ENCODE data around the gene CNTNAP2.

Gene CNTNAP2

DNA sequence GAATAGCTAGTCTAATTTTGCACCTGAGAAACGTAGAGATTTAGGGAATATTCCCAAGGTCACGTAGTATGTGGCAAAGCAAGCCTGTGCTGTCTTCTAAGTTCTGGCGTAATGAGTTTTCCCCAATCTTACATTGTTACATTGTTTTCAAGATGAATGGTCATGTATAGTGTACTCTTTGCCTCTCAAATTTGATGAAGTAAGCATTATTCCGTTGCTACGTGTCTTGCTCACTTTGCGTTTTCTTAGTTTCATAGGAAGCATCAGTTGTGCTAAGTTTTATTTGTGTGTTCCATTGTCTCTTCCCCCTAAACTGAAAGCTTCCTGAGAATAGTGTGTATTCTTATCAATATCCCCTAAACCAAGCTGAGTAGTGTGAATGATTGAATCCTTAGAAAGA lies 1836.3 kb downstream of the CNTNAP2 start:
- DNase-seq (ENCODE audit: low spot score), result no peak

DNA sequence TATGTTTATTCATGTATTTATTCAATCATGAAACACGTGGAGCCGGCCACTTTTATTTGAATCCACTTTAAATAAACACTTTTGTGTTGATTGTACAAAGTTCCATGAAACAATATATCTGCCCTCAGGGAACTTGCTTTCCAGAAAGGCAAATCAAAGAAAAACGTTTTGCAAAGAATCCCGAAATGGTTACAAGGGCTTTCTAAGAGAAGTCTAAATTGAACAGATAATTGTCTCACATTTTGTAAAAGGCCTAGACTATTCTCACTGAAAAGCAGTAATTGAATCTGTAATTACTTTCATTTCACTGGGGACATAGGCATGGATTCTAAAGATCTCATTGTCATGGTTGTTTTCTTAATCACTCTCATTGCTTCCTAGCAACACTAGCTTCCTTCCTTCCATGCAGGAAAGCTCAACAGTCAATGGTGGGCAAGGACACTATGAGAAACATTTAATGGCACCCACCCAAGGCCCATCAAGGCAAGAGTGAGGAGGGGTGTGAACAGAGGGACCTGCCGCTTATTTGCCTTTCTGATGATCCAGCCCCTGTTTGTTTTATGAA lies 1851.5 kb downstream of the CNTNAP2 start:
- DNase-seq (ENCODE audit: low spot score), result no peak

DNA sequence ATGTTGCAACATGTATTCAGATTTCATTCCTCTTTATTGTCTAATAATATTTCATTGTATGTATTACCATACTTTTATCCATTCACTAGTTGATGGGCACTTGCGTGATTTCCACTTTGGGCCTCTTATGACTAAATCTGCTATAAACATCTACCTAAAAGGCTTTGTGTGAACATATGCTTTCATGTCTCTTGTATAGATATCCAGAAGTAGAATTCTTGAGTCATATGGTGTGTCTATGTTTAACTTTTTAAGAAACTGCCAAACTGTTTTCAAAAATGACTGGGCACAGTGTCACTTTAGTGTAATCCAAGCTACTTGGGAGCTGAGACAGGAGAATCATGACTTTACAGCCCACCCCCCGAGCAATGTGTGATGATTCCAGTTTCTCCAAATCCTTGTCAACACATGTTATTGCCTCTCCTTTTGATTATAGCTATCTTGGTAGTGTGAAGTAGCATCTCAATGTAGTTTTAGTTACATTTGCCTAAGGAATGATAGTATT lies 1855.1 kb downstream of the CNTNAP2 start:
- DNase-seq (ENCODE audit: low spot score), result no peak

DNA sequence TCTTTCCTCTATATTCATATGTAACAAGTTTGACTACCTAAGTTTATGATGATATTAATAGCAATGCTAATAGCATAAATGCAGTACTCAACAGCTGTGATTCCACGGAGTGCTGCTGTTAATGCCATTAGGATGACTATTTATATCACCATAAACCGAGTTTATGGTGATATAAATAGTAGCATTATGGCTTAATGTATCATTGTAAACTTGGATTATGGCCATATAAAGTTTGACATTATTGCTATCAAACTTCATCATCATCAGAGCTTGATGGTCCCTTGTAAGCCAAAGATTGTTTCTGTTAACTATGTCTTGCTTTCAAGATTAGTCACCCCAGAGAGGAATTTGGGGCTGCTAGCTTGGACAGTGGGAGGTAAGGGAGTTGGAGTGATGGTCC lies 1861.6 kb downstream of the CNTNAP2 start:
- DNase-seq (ENCODE audit: low spot score), result no peak

DNA sequence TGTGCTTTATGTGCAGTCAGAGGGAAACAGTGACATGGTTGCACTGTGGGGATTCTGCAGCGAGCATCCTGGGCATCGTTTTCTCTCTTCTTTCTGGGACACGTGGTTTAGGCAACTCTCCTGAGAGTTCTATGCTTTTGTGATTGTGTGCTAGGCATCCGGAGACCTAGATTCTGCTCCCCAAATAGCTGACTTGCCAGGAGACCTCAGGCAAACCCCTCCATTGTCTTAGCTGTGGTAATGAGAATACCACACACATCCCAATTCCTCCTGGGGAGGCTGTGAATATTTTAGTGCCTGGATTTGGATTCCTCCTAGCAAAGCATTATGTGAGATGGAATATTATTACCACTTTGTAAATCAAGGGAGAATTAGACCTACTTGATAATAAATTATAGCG lies 1862.0 kb downstream of the CNTNAP2 start:
- DNase-seq (ENCODE audit: low spot score), result no peak

DNA sequence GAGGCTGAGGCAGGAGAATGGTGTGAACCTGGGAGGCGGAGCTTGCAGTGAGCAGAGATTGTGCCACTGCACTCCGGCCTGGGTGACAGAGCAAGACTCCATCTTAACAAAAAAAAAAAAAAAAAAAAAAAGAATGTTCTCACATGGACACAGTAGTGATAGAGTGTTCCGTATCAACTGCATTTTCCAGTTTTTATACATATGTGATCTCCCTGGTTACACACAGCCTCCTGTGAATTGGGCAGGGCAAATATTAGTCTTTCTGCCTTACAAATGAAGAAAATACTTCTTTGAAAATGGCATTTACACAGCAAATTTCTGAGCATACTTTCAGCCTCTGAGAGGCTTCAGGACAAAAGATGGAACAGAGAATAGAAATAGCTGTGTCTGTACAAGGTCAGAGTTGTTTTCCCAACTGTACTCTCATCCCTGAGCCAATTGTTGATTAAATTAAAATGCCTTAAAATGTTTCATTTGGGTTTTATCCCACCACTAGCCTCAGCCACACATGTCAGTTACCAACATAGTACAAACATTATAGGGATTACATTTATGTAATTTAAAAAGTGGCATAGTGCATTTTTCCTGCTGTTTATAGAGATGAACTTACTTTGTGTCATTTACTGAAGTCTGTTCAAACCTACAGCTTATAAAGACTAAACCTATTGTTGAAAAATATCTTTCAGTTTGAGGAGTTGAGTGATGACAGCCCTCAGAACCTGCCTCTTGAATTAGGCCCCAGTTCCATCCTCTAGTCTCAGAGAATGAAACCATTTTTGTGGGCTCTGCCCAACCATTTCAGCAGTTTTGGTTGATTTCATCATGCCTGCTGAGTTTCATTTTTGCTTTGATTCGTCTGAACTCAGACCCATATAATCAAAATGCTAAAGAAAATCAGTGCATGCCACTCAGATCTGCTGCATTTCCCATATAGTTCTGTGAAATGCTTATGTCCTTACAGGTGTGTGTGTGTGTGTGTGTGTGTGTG lies 1864.5 kb downstream of the CNTNAP2 start:
- no peak for DNase-seq (ENCODE audit: low spot score)

DNA sequence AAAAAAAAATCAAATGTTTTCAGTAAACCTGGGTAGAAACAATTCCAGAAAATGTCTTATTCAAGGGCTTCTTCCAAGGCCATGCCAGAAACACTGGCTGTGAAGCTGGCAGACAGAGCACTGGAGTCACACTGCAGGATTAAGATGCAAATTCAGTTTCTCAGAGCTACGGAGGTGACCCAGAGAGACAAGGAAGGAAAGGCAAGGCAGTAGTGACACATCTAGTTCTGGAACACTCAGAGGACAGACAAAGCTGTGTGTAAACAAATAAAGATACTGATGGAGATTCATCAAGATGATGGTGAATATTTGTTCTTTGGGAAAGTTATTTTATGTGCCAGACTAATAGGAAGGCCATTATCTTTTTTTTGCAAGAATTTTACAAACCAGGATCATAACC lies 1865.7 kb downstream of the CNTNAP2 start:
- no peak for DNase-seq (ENCODE audit: low spot score)

DNA sequence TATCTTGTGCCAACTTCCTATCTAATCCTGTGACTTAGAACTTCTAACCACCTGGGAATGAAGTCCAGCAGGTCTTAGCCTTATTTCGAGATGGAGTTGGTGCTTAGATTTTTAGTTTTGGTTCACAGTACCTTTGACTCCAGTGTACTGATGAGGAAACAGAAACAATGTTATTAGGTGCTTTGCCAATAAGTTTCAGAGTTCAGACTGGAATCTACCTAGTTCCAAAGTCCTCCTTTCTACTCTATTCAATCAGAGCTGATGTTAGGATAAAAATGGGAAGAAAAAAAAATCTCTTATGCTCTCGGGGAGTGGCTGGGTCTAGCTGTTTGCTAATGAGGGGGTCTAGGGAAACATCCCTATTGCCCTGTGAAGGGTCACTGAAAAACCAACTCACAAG lies 1867.7 kb downstream of the CNTNAP2 start:
- DNase-seq (ENCODE audit: low spot score), result no peak

DNA sequence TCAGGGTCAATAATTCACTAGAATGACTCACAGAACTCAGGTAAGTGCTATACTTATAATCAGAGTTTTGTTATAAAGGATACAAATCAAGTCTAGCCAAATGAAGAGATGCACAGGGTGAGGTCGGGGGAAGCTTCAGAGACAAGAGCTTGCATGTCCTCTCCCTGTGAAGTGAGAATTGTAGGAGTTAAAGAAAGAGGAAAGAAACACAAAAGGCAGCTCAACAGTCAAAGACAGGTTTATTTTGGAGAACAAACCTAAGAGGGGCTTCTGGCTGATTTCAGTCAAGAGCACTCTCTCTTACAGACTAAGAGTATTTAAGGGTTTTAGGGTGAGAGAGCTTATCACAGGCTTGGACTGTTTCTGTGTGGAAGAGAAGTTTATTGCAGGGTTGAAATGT lies 1873.5 kb downstream of the CNTNAP2 start:
- DNase-seq (ENCODE audit: low spot score), result no peak

DNA sequence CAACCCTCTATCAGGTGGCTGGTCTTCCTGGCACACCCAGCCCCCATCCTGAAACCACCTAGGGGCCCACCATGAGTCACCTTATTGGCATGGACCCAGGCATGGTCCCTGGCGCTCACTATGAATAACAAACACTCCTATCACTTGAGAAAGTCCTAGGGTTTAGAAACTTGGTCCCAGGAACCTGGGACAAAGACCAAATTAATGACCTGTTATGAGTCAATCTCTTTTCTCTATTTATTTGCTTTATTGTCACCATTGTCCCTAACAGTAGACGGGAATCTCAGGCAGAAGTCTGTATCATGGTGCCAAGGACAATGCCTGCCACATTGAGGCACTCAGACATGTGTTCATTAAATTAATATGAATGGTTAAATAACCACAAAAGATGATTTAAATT lies 1874.3 kb downstream of the CNTNAP2 start:
- no peak for DNase-seq (ENCODE audit: low spot score)

DNA sequence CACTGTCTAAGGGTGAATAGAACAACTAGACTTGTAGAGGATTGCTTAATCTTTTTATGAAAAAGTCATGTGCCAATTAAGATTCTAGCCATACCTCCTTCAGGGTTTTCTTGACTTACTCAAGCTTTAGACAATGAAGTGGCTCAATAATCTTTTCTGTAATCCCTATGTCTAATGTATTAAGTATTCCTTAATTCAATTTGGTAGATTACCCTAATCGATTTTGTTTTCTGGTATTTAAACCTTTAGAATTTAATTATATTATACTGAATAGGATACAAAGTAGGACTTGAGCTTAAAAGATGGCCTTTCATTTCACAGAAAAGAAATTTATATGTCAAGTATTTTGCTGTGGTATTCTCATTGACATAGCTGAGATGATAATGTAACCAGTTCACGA lies 1876.1 kb downstream of the CNTNAP2 start:
- DNase-seq (ENCODE audit: low spot score), result no peak

DNA sequence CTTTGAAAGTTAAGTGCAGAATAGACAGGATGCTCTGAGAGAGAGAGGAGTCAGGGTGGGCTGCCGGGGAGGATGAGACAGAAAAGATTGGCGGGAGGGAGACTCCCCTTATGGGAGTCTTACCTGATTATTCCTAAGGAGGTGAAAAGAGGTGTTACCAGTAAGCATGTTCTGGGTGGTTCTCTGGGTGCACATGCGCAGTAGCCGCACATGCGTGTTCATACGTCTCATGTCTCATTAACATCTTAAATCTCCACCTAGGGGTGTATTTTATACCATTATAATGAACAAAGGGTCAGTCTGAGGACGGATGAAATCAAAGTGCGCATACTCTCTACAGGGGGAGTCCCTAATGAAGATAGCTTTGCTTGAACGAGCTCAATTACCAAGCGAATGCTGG lies 1881.0 kb downstream of the CNTNAP2 start:
- no peak for DNase-seq (ENCODE audit: low spot score)

DNA sequence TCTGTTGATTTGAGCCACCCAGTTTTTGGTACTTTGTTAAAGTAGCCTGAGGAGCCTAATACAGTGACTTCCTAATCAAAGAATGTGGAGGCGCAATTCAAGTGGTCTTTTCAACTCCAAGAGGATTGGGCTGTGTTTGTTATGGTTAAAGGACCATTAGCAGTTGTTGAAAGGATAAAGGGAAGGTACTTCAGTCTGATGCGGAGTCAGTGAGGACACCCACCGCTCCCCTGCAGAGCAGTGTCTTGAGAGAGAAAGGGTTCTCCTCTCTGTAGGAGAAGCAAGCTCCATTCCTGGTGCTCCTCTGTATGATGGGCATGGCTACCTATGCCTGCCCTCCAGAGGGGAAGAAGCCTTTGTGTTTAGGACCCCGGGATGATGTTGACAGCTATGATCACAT lies 1883.4 kb downstream of the CNTNAP2 start:
- DNase-seq (ENCODE audit: low spot score), result no peak

DNA sequence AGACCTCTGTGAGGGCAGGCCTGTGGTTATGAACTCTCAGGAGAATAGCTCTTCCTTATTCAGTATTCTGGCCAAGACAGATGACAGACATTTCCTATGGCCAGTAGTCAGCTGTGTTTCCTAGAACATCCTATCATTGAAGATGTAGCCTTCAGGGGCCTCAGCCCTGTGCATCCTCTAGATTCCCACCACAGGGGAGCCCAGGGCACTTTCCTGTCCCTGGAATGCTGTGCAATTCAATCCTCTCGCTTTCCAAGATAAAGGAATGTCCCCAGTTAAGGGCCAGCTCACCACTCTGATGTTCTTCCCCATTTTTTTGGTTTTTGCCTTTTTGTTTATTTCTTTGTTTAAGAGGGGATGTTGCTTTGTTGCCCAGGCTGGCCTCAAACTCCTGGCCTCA lies 1895.2 kb downstream of the CNTNAP2 start:
- no peak for DNase-seq (ENCODE audit: low spot score)

DNA sequence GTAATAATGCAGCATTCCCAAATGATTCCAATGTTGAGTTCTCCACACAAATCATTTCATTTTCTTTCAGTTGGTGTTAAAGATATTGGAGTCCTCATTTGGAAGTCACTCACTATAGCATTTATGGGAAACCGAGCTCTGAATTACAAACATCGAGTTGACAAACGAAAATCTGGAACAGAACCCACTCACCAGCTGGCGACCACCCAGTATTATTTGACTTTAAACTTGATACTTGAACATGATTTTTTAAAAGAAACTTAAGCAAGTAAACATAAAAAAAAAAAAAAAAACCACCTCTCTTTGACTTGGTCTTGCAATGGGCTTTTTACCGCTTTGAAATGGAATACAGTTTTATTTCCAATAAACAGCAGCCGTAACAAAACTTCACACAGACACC lies 1897.4 kb downstream of the CNTNAP2 start:
- DNase-seq (ENCODE audit: low spot score), result no peak

DNA sequence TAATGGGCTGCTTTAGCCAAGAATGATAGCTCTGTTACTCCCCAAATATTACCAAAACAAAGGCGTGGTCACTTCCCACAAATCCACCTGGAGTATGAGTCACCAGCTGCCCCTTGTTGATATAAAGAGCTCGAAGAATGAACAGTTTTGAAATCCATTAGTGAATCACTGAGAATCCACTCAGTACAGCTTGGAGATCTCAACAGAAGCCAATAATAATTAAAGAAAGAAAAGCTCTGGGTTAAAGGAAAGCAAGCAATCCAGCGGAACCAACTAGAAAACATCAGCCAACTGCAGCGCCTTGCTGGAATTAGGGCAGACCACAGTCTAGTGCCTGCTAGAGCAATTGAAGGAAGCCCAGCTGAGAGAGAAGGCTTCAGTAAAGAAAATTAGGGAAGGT lies 1897.9 kb downstream of the CNTNAP2 start:
- no peak for DNase-seq (ENCODE audit: low spot score)

DNA sequence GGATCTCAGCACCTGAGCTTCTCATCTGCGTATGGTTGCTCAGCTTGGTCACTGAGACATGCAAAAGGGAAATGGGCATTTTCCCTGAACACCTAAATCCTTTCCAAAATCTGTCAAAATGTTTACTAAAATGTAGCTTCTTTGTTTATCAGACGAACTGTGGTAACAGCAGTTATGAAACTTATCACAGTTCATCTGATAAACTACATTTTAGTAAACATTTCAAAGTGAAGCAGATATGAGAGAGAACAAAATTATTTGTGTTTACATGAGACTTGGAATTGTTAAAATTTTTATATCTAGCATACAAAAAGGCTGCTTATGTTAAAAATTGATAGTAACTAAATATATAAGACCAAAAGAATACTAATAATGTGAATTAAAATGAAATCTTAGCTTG lies 1900.5 kb downstream of the CNTNAP2 start:
- no peak for DNase-seq (ENCODE audit: low spot score)

DNA sequence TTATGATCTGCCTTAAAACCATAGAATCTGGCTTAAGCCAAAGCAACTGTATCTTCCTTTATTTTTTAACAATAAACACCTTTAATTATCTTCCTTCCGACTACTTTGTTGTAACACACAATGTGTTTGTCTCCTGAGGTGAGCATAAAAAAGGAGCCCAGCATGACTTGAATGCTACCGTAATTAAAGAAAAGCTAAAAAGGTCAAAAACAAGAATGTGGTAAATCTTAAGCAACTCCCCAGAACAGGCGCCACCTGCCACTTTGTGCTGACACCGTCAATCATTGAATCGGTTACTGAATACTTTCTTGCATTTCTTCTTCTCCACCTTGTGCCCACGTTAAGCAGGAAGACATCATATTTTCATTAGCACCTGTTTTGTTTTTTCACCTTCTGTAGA lies 1904.1 kb downstream of the CNTNAP2 start:
- DNase-seq (ENCODE audit: low spot score), result no peak

DNA sequence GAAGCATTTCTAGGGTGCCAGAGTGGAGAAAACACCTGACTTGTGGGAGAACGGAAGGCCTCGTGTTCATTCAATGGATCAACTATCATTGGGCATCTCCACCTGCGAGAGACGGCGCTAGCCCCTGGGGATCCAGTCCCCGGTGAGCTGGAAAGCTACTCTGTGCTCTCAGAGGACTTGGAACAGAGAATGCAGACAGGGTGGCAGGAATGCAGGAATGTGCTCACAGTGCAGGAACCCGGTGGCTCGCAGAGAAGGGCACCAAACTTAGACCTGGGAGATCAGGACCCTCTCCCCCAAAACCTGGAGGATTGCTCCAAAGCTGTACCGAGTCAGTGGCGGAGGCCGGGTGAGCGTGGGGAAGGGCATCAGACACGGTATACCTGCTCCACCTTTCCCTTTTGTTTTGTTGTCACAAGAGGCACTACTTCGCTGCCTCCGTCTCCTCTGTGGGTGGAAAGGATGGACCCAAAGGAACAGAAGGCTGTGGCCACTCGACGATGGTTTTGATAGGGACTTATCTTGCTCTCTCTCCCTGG lies 1905.0 kb downstream of the CNTNAP2 start:
- DNase-seq (ENCODE audit: low spot score), result no peak

DNA sequence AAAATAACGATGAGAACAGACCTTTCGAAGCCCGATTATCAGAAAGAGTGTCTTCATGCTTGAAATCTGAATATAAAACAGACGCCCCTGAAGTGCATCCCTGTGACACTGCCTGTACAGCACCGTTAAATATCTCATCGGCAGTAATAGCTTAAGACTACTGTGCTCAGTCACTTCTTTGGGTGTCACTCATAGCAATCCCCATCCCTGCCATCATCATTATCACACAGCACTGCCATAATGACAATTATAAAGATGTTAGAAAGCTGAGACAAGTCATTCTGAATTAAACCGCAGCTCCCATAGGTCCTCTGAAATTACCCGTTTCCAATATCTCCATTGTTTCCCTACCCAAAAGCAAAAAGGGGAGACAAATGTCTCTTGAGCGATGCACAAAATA lies 1906.2 kb downstream of the CNTNAP2 start:
- DNase-seq (ENCODE audit: low spot score), result no peak

DNA sequence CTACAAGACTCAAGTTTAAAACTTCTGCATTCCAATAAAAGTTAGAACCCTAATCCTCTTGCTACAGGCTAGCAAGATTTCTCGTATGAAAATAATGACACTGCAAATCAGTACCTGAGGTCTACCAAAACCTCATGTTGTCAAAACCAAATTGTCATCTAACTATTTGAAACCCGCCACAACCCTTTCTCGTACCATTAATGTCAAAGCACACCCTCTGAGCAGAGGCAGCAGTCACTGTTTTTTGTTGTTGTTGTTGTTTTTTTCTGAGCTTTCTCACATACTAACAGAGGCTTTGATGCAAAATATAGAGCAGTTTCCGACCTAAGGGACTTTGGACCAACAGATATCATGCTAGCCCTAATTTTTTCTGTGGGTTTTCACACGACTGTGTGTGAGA lies 1910.1 kb downstream of the CNTNAP2 start:
- no peak for DNase-seq (ENCODE audit: low spot score)

DNA sequence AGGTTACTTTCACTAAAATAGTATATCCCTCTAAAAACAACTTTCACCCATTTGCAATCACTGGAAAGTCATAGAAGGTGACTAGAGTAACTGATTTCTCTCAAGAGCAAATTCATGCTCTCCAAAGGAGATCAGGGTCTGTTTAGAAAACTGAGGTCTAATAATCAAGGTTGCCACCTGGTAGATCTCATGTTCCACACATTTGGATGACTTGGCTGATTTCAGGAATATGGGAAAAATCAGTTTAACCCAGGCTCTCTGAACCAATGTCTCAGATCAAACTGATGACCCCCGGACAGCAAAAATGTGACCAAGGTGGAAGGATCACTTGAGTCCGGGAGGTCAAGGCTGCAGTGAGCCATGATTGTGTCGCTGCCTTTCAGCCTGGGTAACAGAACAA lies 1911.6 kb downstream of the CNTNAP2 start:
- DNase-seq (ENCODE audit: low spot score), result no peak

DNA sequence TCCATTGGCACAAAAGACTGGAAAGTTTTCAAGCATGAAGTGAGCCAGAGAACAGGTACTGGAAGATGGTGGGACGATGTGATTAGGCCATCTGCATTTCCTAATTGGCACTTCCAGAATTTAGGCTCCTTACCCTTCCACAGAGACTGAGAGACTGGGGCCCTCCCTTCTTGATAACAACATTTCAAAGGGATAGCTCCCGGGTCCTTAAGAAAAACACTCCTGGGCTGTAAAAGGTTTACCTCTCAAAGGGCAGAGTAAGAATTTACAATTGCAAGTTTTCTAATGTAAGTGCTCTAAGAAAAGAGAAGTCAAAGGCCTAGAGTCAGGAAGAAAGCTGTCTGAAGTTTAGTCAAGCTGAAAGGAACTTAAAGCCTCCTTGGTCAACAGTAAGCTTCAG lies 1914.4 kb downstream of the CNTNAP2 start:
- DNase-seq (ENCODE audit: low spot score), result no peak

Data from HuH-7 (cell line).